8988T (cell line): ENCODE measurements around the gene RASEF.

ENCODE experiments used
- DNase-seq: peaks from one replicate; pipeline ENCODE4 v3.0.0; 2011

Gene RASEF

GRCh38 chr9:83012168-83012921, 50.6 kb downstream of the RASEF start:
- no peak for DNase-seq

- no peak for DNase-seq
These were observed 51.3 kb downstream of the RASEF start for GRCh38 chr9:83011611-83012010.

GRCh38 chr9:83007521-83008300, 55.2 kb downstream of the RASEF start:
- no peak for DNase-seq

GRCh38 chr9:83006378-83006777, 56.6 kb downstream of the RASEF start:
- DNase-seq = no peak

- DNase-seq = no peak
These were observed 57.0 kb downstream of the RASEF start for GRCh38 chr9:83005963-83006362.

GRCh38 chr9:83005361-83005760, 57.6 kb downstream of the RASEF start:
- DNase-seq = no peak

- DNase-seq = no peak
These were observed 60.6 kb downstream of the RASEF start for GRCh38 chr9:83002329-83002728.

- DNase-seq = no peak
These were observed 62.2 kb downstream of the RASEF start for GRCh38 chr9:83000765-83001164.

- no peak for DNase-seq
These were observed 64.5 kb downstream of the RASEF start for GRCh38 chr9:82998409-82998808.

- no peak for DNase-seq
These were observed 65.3 kb downstream of the RASEF start for GRCh38 chr9:82997476-82998140.

GRCh38 chr9:82996941-82997340, 66.0 kb downstream of the RASEF start:
- no peak for DNase-seq

GRCh38 chr9:82993856-82994605, 68.9 kb downstream of the RASEF start:
- DNase-seq = no peak

- DNase-seq = no peak
These were observed 71.3 kb downstream of the RASEF start for GRCh38 chr9:82991671-82992070.

GRCh38 chr9:82989929-82990328, 73.0 kb downstream of the RASEF start:
- no peak for DNase-seq

GRCh38 chr9:82988488-82988887, 74.5 kb downstream of the RASEF start:
- no peak for DNase-seq

GRCh38 chr9:82987370-82988189, 75.4 kb downstream of the RASEF start:
- DNase-seq = no peak

GRCh38 chr9:82981552-82981951, 81.4 kb downstream of the RASEF start:
- no peak for DNase-seq

GRCh38 chr9:82975176-82975575, 87.8 kb downstream of the RASEF start:
- no peak for DNase-seq

GRCh38 chr9:82972446-82972845, 90.5 kb downstream of the RASEF start:
- no peak for DNase-seq

- DNase-seq = no peak
These were observed 92.6 kb downstream of the RASEF start for GRCh38 chr9:82970359-82970758.

- DNase-seq = no peak
These were observed 93.7 kb downstream of the RASEF start for GRCh38 chr9:82969291-82969690.

GRCh38 chr9:82968816-82969215, 94.1 kb downstream of the RASEF start:
- no peak for DNase-seq
